ENCODE measurements around the gene NSD2.
"Not testable (repeated sequence)": the region's sequence is repeated elsewhere in the genome, so short reads cannot be mapped to it uniquely, and the experiment has no call there.

NSD2 gene
- long read RNA-seq, donor 1, full-length matches to known transcripts: 2 of 2 reads
- long read RNA-seq, donor 1, partial matches to known transcripts: 0 of 2 reads
- long read RNA-seq, donor 1, other reads (novel, unspliced or antisense): 0 of 2 reads
- long read RNA-seq, donor 2, full-length matches to known transcripts: 1 of 7 reads
- long read RNA-seq, donor 2, partial matches to known transcripts: 6 of 7 reads
- long read RNA-seq, donor 2, other reads (novel, unspliced or antisense): 0 of 7 reads
- long read RNA-seq, donor 3, full-length matches to known transcripts: 2 of 2 reads
- long read RNA-seq, donor 3, partial matches to known transcripts: 0 of 2 reads
- long read RNA-seq, donor 3, other reads (novel, unspliced or antisense): 0 of 2 reads
- long read RNA-seq, donor 4, partial matches to known transcripts: 19 of 24 reads
- long read RNA-seq, donor 4, other reads (novel, unspliced or antisense): 0 of 24 reads
- long read RNA-seq, donor 5, full-length matches to known transcripts: 3 of 3 reads
- long read RNA-seq, donor 5, partial matches to known transcripts: 0 of 3 reads
- long read RNA-seq, donor 5, other reads (novel, unspliced or antisense): 0 of 3 reads
- long read RNA-seq, donor 6, full-length matches to known transcripts: 1 of 12 reads
- long read RNA-seq, donor 6, partial matches to known transcripts: 11 of 12 reads
- long read RNA-seq, donor 6, other reads (novel, unspliced or antisense): 0 of 12 reads
- long read RNA-seq, donor 7, full-length matches to known transcripts: 4 of 57 reads
- long read RNA-seq, donor 7, partial matches to known transcripts: 41 of 57 reads
- long read RNA-seq, donor 7, other reads (novel, unspliced or antisense): 12 of 57 reads
- long read RNA-seq, donor 8, full-length matches to known transcripts: 4 of 10 reads
- long read RNA-seq, donor 8, partial matches to known transcripts: 6 of 10 reads
- long read RNA-seq, donor 8, other reads (novel, unspliced or antisense): 0 of 10 reads

- peak; percentile 99 for DNase-seq
Measured at GRCh38 chr4:1870578-1871443, at the start of gene NSD2. TSS of gene NSD2 (plus strand) at chr4:1871393. CDS start at chr4:1900655, 29,262 bp downstream.

DNA sequence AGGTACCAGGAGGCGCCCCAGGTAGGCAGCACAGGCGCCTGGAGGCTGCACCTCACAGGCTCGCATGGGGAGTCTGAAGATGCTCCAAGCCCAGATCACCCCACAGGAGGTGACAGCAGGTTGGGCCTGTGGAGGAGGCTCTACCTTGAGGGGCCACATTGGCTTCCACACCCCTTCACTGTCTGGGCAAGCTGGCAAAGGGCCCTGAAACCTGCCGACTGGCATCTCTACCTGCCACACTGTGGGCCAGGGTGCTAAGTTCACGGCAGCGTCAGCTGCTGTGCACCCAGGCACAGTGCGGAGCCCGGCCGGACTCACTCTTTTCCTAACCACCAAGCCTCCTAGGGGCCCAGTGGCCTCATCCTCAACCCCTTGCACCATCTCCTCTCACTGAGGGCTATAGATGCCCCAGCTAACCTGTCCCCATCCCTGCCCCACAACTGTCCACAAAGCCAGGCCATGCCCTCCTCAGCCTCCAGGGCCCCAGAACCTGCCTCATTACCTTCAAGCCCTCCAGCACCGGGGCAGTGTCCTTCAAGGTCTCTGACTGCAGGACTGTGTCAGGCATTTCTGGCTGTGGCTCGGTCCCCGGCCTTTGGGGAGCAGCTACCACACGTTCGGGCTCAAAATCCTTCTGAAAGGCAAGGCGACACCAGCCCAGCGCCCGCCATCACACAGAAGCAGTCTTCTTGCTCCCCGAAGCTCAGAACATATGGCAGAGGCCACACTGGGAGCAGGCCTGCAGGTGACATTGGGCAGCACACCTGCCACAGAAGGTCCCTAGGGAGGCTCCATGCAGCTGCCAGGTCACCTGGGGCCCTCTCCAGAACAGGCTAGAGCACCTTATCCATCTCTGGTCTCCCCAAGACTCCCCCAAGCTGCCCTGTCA is 49.3 kb upstream of the NSD2 start:
- no peak for DNase-seq

DNA sequence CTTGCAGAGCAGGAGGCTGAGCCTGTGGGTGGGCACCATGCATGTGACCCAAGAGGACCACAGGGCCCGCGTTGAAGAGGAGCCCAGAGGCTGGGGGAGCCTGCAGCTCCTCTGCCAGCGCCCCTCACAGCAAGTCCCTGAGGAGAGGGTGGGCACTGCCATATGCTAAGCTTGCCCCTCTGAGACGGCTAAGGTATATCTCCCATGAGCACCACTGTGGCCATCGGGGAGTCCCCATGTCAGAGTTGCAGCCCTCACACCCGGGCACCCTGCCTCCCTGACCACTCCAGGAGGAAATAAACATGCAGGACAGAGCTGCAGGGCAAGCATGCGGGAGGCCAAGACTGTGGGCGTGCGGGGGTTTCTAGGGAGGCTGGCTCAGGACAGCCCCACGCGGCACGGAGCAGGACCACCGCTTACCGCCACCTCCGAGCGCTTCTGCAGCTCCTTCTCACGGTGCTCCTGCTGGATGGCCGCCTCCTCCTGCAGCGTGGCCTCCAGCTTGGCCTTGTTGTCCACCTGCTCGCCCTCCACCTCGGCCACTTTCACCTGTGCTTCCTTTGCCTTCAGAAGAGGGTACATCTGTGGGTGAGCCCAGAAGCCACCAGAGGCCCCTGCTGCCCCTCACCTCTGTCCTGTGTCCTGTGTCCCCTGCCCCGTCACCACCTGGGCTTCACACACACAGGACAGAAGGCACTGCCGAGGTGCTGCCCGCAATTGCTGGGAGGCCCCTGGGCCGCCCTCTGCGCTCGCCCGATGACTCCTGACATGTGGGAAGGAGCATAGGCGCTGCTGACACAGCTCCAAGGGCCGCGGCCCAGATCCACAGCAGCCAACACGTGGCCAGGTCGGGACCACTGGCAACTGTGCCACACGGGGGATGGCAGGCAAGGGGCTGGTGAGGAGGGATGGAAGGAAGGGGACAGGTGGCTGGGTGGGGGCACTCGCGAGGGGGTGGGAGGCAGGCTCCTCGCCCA is 48.3 kb upstream of the NSD2 start:
- no peak for DNase-seq

- no peak for DNase-seq
Measured at GRCh38 chr4:1823545-1823932, 47.7 kb upstream of the NSD2 start.

DNA sequence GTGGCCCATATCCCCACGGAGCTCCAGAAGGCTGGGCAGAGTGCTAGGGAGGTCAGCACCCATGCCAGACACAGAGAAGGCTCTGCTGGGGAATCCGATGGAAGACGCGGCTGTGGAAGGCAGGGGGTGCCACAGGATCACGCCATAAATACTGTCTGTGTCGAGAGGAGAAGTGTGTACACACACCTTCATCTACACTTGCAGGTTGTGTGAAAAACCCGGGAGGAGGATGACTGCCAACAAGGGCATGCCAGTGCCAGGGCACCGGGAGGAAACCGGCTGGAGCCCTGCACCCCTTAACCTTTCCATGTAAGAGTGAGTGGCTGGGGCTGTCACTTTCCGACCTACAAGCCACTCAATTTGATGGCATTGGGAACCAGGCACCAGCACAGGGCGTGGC is 46.4 kb upstream of the NSD2 start:
- no peak for DNase-seq

DNA sequence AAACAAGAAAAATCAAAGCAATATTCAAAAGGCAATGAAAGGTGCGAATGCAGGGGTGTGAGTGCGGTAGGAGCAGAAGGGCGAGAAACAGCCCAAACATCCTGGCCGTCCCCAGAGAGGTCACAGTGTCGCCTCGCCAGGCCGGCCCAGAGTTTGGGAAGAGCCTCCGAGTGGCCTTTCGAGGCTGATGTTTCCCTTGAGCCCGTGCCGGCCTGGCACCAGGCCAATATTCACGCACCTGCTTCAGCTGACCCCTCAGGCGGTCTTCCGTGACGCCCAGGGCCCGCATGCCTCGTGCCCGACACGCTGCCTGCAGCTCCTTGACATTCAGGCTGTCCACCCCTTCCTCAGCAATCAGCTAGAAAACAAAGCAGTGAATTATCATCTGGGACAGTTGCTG is 45.9 kb upstream of the NSD2 start:
- no peak for DNase-seq

DNA sequence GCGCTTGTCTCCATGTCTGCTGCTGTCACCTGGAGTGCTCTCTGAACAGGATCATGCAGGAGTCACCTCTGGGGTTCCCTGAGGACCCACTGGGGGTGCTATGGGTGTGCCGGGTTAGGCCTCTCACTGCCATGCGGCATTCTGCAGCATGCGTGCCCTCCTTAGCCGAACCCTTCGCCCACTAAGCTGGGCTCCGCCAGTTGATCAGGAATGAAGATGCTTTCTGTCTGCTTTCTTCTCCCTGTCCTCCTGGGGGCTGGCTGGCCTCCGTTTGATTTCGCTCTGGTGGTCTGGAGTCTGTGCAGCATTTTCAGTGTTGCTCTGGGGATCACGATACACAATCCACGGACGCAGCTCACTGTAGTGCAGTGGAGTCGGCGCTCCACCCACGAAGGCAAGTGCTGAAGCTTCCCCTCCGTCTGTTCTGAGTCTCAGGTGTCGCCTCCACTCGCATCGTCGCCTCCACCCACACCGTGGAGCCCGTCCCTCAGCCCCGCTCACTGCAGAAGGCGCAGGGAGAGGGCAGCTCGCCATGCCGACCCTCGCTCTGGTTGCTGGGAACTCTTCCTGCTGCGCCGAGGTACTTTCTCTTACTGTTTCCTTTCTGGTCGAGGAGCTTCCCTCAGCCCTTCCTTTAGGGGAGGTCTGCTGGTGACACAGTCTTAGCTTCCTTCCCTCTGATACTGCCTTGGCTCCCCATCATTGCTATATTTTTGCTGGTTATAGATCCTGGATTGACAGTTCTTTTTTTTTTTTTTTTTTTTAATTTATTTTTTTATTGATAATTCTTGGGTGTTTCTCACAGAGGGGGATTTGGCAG is 44.5 kb upstream of the NSD2 start:
- no peak for DNase-seq

- no peak for DNase-seq
Measured at GRCh38 chr4:1830234-1830633, 41.0 kb upstream of the NSD2 start.

DNA sequence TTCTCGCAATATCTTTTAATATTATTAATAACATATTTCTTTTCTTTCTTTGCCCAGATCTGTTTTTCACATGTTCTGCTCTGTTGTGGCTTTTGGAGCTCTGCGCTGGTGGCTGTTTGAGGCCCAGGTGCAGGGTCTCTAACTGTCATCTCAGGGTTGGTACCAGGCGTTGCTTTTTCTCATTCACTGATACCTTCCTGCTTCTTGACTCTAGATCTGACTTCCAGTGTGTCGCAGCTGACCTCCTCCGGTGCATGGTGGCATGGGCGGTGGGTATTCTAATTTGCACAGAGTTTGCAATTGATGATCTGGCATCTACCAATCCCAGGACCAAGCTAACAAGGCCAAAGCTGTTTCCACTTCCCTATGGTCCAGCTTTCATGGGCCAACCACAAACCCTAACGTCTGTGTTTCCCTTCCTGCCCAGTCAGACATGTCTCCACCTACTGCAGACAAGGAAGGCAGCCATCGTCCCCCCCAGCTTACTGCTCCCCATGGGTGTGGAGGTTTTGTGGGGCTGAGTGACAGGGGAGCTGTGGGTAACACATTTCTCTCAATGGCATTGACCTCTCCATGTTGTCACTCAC is 40.5 kb upstream of the NSD2 start:
- DNase-seq: no peak

DNA sequence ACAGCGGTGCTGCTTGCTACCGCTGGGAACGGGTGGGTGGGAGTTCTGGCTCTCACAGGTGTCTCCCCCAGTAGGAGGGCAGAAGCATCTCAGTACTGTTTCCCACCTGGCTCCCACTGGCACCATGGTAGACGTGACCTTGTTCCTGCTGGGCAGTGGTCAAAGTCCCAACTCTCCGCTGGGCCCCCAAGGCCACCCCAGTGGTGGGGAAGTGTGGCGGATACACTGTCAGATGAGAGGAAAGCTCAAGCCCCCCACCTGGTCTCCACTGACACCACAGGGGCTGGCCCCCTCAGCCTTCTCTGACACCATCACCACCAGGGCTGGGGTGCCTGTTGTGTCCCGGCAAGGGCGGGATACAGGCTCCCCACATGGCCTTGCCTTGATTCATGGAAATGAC is 39.9 kb upstream of the NSD2 start:
- no peak for DNase-seq

DNA sequence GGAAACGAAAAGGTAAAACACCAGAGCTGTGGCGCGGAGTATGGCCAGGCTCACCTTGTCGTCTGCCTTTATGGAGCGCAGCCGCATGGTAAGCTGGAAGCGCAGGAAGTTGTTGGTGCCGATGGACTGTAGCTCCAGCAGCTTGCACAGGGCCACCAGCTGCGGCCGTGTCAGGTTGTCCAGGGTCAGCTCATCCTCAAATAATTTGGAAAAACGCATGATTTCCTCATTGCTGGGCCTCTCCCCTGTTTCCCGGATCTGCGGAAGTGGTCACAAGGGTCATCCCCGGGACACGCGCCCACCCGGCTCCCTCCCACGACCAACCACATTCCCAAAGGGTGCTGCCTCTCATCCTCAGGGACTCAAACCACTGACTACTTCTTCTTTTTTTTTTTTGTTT is 38.5 kb upstream of the NSD2 start:
- no peak for DNase-seq

DNA sequence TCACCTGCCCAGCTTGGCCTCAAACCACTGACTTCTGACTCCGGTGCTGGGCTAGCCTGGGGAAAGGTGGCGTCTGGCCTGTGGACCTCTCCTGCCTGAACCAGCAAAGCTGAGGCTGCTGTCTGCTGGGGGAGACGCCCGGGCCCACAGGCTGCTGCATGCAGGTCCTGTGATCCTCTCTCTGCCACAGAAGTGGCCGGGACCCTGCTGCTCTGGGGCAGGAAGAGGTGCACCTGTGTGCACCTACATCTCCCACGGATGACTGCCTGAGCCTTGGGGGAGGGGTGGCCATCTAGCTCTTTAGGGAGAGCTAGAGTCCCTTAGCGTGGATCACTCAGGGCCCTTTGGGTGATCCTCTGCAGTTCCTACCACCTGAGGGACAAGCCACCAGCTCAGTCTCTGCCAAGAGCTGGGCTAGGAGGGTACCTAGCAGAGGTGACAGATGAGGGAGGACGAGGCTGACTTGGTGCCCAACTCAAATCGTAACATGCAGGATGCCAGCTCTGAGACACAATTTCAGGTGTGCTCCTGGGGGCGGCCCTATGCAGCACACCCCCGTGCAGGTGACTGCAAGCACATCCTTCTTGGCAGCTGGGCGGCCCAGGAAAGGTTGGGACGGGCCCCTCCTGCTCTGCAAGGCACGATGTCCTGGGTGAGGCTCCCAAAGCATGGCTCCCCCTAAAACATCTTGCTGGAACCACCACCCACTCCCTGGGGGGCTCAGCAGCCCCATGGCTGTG is 37.7 kb upstream of the NSD2 start:
- no peak for DNase-seq

DNA sequence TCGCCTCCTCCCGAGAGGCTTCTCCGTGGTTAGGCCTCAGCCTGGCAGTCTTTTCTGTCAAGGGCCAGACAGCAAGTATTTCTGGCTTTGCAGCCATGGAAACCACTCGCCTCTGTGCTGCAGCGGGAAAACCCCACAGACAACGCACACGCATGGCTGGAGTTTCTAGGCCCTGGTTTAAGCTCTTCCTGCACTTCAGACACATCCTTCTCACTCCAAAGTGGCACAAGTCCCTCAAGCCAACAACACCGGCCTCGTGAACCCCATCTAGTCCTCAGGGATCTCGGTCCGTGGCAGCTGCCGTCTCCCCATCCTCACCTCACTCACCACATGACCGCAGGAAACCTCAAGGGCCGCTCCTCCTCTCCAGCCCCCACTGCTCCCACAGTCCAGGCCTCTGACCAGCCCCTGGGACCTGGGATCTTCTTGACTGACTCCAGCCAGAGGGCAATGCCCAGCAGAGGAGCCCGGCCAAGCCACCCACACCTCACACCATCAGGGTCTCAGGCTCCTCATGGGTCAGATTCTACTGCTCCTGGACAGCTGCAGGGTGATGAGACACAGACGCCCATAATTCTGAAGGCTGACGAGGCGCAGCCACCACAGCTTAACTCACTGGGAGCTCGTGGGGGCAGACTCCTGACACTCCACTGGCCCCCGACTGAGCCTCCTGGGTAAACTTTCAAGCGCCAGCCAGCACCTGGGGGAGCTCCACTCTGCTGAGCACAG is 37.0 kb upstream of the NSD2 start:
- no peak for DNase-seq

DNA sequence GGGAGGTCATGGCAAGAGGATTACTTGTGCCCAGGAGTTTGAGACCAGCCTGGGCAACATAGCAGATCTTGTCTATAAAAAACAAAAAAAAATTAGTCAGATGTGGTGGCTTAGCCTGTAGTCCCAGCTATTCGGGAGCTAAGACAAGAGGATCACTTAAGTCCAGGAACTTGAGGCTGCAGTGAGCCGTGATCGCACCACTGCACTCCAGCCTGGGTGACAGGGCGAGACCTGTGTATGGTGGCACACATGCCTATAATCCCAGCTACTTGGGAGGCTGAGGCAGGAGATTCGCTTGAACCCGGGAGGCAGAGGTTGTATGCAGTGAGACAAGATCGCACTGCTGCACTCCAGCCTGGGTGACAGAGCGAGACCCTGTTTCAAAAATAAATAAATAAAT is 35.4 kb upstream of the NSD2 start:
- not testable (repeated sequence) for DNase-seq

- no peak for DNase-seq
Measured at GRCh38 chr4:1836650-1837049, 34.5 kb upstream of the NSD2 start.

GRCh38 chr4:1837069-1837468 is 34.1 kb upstream of the NSD2 start:
- no peak for DNase-seq

DNA sequence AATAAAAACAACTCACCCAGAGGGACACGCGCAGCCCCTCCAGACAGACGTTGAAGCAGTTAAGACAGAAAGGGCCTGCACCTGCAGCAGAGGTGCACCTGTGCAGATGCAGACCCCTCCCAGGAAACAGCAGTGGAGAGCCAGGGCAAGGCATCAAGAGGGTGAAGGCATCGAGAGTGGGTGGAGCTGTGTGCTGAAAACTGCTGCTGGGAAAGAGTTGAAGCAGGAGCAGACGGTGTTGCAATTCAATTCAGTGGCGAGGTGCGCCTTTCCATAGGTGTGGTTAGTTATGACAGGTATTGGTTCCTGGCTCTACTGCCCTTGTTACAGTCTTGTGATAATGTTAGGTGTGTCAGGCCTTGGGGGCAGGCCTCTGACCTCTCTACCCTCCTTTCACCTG is 31.9 kb upstream of the NSD2 start:
- DNase-seq: no peak

Measured in right kidney (tissue), 9 donors.